NCI-H345 treated with DMSO at 0.1 percent for 48 hours (cell line): Measurements from ENCODE around the gene LIMCH1.
"Not testable (repeated sequence)": the region's sequence is repeated elsewhere in the genome, so short reads cannot be mapped to it uniquely, and the experiment has no call there.

ENCODE experiments used
- DNase-seq: peaks from one replicate; lab custom pipeline; 2025; ENCODE audit not compliant: unreplicated experiment; lab: John Stamatoyannopoulos, UW

Gene LIMCH1

DNA sequence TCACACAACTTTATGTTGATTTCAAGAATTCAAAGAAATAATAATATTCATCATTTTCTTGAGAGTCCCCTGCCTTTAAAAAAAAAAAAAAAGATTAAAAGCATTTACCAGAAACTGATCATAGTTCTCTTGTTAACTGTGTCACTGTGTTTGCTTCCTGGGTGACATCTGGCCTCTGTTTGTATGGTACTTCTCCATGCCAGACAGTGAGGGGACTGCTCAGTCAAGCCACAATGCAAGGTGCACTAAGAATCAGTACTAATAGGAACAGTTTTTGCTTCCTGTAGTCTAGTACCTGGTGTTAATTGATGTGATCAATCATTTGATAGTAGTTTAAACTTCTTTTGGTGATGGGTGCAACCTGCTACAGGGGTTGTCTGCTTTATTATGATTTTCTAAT lies 133.0 kb downstream of the LIMCH1 start:
- no peak for DNase-seq

DNA sequence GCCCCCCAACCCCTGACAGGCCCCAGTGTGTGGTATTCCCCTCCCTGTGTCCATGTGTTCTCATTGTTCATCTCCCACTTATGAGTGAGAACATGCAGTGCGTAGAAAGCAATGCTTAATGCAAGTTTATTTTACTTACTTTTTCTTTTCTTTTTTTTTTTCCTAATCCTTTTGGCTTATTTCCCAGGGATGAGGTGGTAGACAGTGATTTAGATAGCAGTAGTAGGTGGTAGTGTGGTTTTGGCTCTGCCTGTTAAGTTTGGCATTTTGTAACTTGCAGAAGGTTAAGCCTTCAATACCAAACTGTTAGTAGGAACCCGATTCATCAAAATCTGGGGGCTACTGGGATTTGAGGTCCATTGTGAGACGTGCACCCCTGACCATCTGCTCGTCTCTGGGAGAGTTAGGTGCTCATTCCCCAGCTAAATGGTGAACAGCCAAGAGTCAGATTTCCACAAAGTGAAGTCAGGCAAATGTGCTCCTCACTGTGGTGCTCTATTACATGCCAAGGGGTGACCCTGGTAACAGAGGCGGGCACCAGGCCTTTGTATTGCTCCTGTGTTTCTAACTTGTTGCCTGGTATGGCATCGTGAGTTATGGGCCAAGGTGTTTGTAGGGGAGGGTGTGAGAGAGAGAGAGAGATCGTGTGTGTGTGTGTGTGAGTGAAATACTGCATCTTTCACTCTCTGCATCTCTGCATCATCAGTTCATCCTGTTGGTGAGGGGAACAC lies 140.3 kb downstream of the LIMCH1 start:
- no peak for DNase-seq

DNA sequence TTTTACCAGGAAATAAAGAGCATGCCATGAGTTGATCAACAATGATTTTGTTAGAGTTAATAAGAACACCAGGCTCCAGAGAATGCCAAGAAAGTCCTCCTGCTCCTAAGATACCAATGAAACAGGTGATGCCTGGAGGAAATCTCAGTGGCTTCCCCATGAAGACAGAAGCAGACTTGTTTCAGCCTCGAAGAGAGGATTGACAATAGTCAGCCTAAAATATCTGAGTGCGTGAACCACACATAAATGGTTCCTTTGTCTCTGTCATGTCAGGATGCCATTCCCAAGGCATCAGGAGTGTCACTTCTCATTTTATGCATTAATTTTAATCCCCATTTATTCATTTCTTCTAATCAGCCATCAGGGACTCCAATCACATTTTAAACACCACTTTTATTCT lies 141.0 kb downstream of the LIMCH1 start:
- no peak for DNase-seq

DNA sequence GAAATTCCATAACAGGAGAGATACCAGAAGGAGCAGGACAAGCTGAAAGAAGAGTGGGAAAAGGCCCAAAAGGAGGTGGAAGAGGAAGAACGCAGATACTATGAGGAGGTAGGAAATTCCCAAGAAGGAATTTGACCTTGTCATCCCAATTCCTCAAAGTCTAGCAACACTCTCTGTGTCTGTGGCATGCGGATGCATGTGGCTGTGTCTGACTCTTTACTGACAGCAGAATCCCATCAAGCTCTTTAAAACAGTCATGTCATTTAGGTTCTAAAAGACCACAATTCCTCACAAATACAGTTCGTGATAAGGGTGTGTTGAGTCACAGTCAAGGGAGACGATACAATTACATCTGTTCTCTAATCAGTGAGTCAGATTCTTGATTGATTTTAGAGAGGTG lies 142.0 kb downstream of the LIMCH1 start:
- DNase-seq = no peak

GRCh38 chr4:41681054-41681453 lies 143.1 kb downstream of the LIMCH1 start:
- no peak for DNase-seq

DNA sequence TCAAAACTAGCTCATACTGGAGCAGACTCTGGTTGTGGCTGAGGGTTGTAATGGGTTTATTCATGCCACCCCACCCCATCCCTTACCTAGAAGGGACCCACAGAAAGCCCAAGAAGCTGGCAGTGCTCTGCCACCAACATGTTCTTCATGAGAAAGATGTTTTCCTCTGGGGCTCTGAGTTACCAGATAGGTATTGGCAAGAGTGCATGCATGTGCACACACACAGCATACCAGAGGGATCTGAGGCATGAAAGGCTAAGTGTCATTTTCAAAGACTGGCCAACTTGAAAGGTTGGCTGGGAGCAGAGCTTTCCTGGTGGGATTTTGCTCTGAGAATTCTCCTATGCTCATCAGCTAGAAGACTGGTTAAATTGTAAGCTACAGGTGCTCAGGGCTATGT lies 145.4 kb downstream of the LIMCH1 start:
- DNase-seq = no peak

DNA sequence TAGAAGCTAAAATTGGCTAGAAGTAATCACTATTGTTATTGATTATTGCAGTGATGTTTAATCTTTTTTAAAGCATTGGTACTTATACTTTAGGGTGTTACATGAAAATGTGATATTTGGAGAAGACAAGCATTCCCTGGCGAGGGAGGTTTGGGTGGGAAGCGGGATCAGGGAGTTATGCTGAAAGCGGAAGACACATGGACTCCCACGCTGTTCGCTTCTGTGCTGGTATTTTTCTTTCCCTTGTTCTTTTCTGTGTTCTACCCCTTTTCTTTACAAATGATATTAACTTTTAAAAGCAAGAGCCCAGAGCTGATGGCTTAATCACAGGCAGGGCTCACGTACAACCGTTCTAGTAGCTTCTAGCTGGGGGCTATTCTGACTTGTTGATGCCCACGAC lies 148.9 kb downstream of the LIMCH1 start:
- DNase-seq = no peak

DNA sequence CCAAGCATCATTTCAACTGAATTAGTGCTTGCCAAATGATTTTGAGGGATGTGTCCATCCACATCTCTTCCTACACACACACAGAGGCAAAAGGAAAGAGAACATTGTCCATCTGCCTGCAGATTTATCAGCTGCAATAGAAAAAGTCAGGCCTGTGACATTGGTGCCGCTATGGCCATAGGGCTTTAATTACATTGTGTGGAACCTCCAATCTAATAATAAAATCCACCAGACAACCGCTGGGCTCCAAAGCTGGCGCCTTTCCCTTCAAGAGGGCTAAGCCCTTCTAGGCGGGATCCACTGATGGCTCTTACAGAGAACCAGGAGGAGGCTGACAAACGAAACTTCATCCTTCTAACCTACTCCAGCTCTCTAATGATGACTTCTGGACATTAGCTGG lies 150.0 kb downstream of the LIMCH1 start:
- DNase-seq = no peak

- peak; percentile 52 for DNase-seq
These were observed 154.9 kb downstream of the LIMCH1 start for GRCh38 chr4:41692717-41693345.

GRCh38 chr4:41693629-41694028 lies 155.7 kb downstream of the LIMCH1 start:
- peak; percentile 13 for DNase-seq

DNA sequence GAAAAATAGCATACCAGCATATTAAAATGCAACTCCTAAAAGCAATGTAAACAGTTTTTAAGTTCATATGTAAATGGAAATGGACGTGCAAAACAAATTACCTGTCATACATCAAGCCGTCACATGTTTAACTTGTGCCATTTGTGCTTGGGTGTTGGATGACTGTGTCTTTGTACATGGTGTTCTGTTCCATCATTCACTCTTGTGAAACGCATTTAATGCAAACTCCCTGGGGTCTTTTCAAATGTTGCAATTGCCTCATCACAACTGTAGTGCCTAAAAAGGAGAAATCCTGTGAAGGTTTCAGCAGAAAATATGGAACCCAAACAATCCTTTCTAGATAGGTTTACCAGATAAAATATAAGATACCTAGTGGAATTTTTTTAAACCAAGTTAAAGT lies 158.2 kb downstream of the LIMCH1 start:
- DNase-seq = no peak

DNA sequence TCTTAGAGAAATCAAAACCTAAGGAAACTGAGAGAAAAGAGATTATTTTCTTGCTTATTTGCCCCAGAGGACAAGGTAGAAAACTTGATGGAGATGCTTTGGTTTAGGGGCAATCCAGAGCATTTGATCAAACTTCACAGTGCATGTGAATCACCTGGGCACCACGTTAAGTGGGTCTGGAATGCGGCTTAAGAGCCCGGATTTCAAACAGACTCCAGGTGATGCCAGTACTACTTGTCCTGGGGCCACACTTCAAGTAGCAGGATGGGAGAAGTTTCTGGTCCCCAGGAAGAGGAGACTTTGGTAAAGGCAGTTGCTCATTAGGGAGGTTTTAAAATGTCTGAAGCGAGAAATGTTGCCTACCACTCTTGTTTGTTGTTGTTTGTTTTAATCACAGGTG lies 158.8 kb downstream of the LIMCH1 start:
- DNase-seq = no peak

DNA sequence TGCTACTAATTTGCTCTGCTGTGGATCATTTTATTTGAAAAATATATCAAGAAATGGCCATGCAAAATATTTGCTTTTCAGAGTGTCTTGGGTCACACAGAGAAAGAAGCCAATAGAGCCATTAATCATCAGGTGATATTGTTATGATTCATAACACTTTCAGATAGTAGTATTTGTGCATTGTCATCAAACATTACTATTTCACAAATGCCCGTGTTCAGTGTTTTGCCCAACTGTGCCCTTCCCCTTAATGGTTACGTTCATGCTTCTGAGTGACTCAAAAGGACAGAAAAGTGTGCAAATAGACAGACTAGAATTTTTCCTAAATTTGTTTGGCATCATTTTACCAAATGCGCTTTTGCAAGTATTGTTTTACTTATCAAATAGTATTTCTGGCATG lies 164.0 kb downstream of the LIMCH1 start:
- DNase-seq = no peak

DNA sequence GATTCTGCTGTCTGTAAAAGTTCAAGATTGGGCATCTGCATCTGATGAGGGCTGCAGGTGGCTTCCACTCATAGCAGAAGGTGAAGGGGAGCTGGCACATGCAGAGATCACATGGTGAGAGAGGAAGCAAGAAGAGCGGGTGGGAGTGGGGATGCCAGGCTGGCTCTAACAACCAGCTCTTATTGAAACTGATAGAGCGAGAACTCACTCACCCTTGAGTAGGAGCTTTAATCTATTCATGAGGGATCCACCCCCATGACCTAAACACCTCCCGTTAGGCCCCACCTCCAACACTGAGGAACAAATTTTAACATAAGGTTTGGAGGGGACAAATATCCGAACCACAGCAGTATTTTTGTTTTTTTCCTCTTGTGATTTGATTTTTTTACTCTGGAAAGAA lies 164.8 kb downstream of the LIMCH1 start:
- DNase-seq = no peak

- no peak for DNase-seq
These were observed 165.8 kb downstream of the LIMCH1 start for GRCh38 chr4:41703785-41704184.

- peak; percentile 4 for DNase-seq
These were observed 172.0 kb downstream of the LIMCH1 start for GRCh38 chr4:41709844-41710481.

- not testable (repeated sequence) for DNase-seq
These were observed 173.7 kb downstream of the LIMCH1 start for GRCh38 chr4:41711654-41712053.

DNA sequence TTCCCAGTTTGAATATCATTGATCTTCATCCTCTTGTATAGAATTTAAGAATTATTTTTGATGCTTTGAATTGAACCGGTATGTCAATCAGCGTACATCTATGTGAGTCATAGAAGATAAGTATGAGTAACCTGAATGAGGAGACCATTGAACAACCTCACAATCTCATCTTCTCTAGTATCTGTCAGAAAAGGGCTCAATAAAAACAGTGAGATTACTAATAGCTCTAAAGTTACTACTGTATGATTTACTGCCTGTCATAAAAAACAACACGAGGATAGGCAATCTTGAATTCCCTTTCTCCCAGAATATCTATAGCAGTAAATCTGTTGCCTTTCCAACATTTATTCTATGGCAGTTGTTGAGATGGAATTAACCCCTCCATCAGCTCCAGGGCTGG lies 174.5 kb downstream of the LIMCH1 start:
- DNase-seq = no peak

DNA sequence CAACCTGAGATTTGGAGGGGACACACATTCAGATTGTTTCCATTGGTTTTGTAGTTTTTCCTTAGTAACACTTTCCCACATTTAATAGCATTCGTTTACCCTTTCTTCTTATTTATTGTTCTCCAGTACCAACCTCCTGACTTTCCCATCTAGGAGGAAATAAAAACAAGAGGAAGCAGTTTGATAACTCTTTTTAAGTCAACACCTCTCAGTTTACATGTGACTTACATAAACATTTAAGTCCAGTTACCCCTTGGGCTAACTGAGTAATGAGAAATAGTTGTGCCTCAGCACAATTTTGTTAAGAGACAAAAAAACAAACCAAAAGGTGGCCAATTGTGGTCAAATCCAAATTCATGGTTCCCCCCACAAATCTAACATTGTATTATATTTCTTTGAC lies 175.8 kb downstream of the LIMCH1 start:
- DNase-seq = no peak

GRCh38 chr4:41714364-41715000 lies 176.5 kb downstream of the LIMCH1 start:
- no peak for DNase-seq

GRCh38 chr4:41715155-41715554 lies 177.2 kb downstream of the LIMCH1 start:
- DNase-seq = no peak

DNA sequence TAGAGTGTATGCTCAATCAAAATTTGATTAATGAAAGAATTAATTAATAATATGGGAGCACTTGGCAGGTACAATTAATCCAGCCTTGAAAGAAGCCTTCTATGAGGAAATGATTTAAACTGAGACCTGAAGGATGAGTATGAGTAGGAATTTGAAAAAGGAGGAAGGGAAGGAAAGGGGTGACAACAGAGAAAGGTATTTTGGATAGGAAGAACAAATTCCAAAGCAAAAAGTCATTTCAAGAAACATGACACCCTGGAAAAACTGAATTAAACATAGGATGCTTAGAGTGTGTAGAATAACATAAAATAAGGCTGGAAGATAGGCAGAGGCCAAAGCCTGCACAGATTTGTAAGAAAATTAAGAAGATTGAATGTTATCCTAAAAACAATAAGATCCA lies 180.9 kb downstream of the LIMCH1 start:
- no peak for DNase-seq
